ENCODE results near the gene LRFN5.
"Not testable (repeated sequence)": the region's sequence is repeated elsewhere in the genome, so short reads cannot be mapped to it uniquely, and the experiment has no call there.

The LRFN5 gene

DNA sequence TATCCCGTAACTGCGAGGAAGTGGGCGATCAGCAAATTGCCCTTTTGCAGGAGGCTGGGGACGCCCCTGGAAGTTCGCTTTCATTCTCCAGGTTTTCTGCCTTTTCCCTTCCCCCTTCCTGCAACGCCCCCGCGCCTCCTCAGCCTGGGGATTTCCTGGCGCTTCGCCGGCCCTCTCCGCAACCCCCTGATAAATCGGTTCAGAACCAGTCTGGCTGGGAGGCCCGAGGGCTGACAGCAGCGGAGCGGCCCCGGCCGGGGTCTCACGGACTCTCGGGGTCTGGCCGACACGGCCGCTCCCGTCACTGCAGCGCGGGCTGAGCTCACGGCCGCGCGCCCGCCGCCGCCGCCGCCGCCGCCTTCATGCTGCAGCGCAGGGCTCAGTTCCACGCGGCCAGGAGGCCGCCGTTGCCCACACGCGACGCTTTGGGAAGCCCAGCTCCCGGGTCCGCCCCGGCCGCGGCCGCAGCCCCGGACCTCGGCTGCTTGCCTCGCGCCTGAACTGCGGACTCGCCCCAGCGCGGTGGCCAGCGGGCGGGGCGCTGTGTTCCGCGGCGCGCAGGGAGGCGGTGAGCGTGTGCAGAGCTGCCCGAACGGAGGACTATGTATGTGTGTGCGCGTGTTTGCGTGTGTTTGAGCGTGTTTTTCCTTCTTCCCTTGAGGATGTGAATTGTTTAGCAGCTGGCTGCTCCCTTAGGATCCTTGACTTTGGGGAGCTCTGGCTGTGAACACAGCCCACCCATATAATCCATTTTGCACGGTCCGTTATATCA is at the start of gene LRFN5:
TSS of gene LRFN5 (plus strand) at position 345 of the 772 bp plus-strand sequence.
- DNase-seq: peak in 39 of 42 donors; percentile 25 to 72 (median 53)
- intact Hi-C loops (cut with DNase I): no loop called here

DNA sequence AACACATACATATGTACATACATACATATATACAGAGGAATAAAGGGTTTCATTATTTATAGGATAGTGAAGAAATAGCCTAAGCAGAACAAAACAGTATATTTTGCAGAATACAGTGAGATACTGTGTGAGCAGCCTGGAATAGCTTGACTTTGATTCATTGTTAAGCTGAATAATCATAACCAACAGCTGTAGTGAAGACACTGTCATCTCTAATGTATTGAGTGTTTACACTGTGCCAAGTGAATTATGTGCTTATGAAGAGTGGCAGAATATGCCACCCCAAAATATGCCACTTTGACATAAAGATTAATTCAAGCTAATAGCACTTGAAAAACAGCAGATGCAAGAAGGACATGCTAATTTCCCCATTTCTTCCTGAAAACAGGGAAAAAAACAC is 48.2 kb upstream of the LRFN5 start:
- intact Hi-C loops (cut with DNase I): no loop called here
- no peak for DNase-seq

DNA sequence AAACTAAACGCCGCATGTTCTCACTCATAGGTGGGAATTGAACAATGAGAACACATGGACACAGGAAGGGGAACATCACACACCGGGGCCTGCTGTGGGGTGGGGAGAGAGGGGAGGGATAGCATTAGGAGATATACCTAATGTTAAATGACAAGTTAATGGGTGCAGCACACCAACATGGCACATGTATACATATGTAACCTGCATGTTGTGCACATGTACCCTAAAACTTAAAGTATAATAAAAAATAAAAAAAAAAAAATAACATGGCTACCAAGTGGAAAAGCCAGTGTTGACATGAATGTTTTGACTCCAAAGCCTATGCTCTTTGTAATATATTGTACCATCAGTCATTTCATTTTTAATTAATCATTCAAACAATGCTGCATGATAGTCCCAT is 39.8 kb upstream of the LRFN5 start:
- intact Hi-C loops (cut with DNase I); DNase-seq: not testable (repeated sequence)

DNA sequence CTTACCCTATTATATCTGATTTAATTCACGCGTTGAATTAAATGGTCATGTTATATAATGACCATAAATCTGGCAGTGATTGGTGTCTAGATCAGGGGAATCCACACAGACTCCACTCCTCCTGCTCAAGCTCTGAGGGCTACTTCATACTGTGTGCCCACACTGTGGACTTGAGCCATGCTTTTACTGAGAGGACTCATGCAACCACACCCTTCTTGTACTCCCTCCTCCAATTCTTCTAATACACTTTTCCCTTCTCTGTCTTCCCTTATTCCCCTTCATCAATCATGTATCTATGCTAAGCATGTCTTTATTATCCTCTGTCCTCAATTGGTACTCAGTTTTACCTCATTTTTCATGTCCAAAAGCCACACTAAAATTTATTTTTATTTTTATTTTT is 37.7 kb upstream of the LRFN5 start:
- no peak for DNase-seq
- intact Hi-C loops (cut with DNase I): no loop called here

DNA sequence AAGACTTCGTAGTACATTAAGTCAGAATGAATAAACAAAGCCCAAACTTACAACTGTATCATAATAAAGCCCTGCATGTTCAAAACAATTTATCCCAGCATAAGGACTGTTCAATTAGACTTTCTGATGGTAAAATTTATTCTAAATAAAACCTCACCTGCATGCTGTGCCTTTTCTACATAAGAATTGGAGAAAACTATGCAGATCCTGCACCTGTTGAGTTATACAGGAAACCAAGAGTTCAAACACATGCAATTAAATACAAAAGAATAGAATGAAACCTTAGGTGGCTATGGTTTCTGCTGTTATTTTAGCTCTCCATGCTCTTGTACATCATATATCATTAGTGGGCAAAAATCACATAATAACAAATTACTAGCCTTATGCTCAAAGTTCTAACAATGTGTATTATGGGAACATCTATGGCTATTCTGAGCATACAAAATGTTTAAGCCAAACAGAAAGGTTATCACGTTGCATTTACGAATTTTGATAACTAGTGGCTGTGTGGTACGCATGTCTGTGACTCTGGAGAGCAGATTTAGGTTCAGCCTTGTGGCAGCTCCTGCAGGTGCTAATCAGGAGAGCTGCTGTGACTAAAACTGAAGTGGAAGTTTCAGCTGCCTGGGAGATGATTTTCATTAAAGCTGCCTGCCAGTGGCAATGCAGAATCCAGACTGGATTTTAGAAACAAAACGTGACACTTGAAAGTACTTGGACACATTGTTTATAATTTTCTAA is 36.1 kb upstream of the LRFN5 start:
- intact Hi-C loops (cut with DNase I): no loop called here

DNA sequence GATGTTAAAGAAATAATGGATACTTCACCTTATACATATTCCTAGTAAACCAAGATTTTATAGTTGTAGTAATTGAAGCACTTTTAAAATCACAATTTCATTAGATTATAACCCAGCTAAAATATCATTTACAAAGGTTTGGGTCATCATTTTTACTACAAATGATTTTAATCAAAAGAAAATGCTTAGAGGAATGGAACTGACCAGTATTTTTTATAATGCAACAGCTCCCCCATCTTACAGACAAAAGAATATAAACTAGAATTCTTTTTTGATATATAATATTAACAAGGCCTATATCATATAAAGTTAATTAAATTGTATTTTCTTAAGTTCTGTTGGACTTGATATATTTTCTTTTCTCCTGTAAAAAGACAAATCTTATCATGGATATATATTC is 20.4 kb upstream of the LRFN5 start:
- no peak for DNase-seq
- intact Hi-C loops (cut with DNase I): no loop called here

More for the DNA sequence above, 36.1 kb upstream of the LRFN5 start:
- DNase-seq: no peak

DNA sequence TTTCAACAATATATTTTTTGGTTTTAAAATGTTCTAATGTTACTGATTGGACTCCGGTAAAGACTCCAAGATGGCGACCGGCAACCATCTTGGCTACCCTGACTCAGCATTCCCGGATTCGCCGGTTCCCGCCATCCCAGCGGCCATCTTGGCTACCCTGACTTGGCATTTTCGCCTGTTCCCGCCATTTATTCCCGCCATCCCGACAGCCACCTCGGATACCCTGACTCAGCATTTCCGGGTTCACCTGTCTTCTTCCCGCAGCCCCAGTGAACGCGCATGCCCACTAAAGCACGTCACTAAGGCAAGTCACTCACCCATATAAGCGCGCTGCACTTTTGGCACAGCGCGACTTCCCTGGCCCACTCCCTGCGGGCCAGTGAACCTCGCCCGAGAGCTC is 9.0 kb upstream of the LRFN5 start:
- intact Hi-C loops (cut with DNase I): no loop called here
- no peak for DNase-seq

DNA sequence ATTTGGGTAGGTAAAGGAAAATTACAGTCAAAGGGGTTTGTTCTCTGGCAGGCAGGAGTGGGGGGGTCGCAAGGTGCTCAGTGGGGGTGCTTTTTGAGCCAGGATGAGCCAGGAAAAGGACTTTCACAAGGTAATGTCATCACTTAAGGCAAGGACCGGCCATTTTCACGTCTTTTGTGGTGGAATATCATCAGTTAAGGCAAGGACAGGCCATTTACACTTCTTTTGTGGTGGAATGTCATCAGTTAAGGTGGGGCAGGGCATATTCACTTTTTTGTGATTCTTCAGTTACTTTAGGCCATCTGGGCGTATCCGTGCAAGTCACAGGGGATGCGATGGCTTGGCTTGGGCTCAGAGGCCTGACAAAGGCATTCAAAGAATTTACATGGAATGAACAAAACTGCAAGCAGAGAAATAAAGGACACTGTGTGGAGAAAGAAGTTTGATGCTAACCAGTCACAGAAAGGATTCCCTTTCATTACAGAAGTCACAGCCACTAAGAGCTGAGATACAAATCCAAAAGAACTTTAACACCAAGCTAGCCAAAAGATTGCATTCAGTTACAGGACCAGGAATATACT is 6.8 kb upstream of the LRFN5 start:
- DNase-seq; intact Hi-C loops (cut with DNase I): not testable (repeated sequence)

DNA sequence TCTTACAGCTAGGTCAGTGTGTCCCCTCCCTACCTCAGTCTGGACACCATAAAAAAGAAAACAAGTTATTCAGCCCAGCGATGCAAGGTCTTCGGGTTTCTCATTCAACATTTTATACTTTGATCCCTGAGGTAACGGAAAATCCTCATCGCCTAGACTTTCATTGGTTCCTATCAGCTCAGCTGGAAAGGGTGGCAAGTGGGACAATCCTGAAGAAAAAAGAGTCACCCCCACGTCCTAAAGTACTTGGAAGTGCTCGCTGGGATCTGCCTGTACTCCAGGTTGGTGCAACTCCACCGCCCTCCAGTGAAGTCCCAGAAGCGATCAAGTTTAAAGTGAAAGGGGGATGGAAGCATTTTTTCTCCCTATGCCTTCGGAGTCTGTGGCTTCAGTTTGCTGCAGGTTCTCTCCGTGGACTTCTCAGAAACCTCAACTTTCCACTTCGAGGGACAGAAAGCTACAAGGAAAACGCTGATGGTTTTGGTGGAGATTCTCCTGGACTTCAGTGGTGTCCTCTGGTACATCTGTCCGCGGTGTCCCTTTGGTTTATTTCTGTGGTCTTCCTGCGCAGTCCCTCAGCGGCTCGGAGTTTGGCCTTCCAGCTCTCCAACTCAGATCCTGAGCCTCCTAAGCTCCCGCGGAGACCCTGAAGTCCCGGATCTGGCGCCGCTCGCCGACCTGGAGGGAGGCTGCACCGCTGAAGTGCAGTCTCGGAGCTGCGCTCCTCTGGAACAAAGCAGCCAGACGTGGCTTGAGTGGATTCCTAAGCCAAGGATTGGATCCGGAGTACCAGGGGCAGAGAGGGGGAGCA is 1.8 kb upstream of the LRFN5 start:
- DNase-seq: peak in 39 of 42 donors; percentile 9 to 73 (median 51)
- intact Hi-C loops (cut with DNase I): no loop called here

DNA sequence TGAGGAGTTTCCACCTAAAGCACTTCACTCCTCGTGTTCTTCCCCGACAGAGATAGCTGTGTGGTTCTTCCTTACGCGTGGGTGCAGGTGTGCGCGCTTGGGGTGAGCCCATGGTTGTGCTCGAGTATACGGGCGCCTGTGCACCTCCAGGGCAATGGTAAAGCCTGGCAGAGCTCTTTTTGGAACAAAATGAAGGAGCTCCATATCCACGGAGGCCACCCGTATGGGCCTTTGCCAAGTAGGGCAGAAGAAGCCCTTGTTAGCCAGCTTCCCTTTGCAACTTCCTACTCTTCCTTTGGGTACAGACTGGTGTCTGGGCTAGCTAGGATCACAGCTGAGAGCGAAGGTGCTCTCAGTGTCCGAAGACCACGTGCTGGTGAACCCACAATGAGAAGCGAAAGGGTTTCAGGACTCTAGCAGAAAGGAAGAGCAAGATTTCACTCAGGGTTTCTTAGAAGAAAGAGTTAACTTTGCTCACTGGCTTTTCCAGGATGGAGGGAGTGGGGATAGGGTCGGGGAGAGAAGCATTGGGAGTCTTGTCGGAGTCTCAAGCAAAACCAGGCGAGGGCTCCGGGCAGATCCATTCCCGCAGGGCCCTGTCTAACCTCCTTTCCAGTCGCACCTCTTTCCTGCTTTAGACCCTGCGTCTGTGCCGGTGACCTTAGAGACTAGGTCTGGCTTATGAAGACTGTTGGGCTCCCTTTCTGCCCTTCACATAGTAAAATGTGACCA is 960 bp upstream of the LRFN5 start:
- peak in 35 of 42 donors; percentile 7 to 62 (median 34) for DNase-seq
- intact Hi-C loops (cut with DNase I): no loop called here

DNA sequence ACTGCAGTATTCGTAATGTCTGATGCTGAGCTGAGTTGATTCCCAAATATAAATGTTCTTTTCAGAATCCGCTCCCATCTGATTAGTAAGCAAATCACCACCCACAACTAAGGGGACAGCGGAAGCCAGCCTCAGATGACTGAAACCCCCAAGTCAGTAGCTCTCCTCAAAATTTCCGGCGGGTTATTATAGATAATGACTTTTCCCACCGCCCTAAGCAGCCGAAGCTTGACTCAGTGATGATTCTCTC is 469 bp upstream of the LRFN5 start:
- no peak for DNase-seq
- intact Hi-C loops (cut with DNase I): no loop called here

DNA sequence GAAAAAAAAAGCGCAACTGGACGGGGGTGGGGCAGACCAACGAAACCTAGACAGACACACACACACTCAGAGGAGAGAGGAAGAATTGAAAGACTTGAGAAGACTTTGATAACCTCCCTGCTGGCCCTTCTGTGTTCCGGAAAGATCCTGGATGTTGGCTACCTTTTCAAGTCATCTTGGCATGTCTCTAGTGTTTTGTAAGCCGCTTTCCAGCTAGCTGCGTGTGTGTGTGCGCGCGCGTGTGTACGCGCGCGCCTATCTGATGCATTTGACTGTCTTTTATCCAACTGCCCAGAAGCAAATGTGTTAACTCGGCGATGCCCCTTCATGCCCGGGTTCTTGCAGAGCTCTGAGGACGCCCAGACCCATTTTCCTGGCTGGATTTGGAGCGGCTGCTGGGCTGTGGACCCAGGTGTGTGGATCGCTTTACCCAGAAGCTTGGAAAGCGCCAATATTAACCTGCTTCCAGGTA is 664 bp downstream of the LRFN5 start:
- intact Hi-C loops (cut with DNase I): no loop called here
- DNase-seq: peak in 29 of 42 donors; percentile 4 to 47 (median 24)

DNA sequence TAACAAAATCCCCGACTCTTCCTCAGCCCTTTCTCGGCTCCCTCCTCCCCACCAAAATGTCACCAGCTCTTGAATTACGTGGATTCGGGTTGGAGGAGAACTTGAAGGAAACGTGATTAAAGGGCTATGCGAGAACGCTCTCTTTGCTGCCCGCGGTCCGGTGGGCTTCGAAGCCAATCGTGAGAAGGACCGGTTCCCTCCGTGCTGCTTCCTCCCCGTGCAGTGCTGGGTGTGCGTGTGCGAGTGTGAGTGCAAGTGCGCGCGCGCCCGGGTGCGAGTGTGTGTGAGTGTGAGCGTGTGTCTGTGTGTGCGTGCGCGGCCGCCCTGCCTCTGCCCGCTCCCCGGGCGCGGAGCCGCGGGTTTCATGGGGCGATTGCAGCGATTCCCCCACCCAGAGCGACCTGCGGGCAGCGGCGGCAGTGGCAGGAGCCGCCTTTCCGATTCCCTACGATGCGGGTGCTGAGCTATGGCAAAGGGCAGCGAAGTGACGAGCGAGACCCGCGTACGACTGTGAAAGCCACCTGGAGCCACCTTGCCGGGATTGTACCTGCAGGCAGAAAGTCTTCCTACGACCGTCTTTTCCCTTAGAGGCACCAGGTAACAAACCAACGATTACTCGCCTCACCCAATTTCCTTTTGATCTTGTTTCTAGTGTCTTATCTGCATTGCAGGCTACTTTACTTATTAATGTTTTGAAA is 1.4 kb downstream of the LRFN5 start:
- intact Hi-C loops (cut with DNase I): no loop called here
- peak in 37 of 42 donors; percentile 8 to 64 (median 39) for DNase-seq

DNA sequence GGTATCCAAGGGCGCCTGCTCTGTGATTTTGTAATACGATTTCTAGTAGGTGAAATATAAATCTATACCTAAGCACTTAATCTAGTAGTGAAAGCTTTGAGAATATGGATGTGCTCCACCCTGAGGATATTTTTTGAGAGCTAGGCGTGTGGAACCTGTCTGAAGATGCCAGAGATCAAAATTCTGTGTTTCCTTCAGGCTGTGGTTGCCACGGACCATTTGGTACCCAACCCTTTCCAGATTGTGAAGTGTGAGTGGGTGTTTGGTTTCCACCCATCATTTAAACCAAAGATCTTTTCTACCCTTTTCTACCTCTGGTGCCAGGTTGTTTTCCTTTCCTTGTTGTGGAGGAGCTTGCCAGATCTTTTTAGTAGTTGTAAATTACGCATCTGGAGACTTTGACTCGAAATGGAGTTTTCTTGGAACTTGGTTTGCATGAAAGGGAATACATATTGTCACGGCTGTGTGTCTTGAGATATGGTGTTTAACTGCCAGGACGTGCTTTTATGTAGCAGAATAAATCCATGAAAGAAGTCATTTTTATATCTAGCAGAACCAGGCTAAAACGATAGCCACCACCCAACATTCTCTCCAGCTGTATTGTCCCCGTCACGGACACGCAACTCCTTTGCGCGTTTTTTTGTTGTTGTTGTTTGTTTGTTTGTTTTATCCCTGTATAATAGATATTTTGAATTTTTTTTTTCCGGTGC is 2.2 kb downstream of the LRFN5 start:
- peak in 2 of 42 donors; percentile 5 to 26 for DNase-seq
- intact Hi-C loops (cut with DNase I): no loop called here

DNA sequence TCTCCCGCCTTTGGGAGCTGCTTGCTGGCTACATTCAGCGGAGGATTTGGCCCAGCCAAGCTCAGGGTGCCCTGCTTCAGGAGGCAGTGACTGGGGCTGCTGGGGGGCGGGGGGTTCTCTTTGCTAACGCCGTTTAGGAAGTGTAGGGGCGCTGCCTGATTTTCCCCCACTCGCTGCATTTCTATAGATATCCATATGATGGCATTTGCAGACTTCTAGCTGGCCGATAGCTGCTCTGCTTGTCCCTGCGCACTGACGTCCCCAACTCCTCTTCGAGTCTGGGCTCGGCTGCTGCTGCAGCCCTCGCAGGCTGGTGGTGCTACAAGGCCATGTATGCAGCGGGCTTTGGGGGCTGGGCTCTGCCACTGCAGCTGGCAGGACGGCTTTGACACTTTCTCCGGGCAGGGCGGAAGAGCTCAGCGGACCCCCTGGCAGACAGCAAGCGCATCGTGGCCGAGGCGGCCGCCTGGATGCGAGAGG is 3.1 kb downstream of the LRFN5 start:
- peak in 41 of 42 donors; percentile 45 to 92 (median 77) for DNase-seq
- intact Hi-C loops (cut with DNase I): no loop called here

DNA sequence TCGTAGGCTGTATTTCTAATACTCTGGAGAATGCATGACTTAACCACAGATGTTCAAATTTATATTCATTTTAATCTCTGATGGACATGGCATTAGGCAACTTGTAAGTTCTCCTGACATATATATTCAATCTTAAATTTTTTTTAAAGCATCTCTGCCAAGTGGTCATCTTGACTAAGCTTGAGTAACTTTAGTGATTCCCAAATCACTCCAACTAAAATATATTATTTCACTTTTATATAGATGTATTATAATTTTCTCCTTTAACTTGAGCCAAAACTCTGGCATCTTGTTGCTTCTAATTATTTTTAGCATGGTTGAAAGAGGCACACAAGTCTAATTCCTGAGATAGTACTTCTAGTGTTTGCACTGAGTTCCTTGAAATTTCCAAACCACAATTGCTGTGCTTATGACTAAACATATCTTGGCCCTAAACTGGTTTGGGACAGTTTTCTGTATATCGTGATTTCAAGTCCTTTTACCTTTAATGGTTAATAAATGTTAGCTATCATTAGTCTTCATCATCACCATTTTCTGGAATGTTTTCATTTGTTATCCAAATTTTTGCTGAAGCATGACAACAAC is 8.4 kb downstream of the LRFN5 start:
- intact Hi-C loops (cut with DNase I): no loop called here
- DNase-seq: no peak

DNA sequence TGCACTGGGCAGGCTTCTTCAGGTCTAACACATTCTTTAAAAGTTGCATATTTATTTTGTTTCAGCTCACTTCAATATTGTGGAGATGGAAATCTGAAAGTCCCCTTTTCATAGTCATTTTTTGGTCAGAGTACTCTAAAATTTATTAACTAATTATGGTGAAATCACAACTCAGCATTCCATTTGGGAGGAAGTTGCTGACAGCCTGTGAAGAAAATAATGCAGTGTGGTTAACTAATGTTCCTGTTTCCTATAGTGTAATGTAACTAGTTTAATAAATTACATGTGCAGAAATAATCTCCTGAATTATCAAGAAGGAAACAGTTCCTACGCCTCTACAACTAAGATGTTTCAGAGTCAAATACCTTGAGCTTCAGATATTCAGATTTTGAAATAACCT is 17.1 kb downstream of the LRFN5 start:
- intact Hi-C loops (cut with DNase I): no loop called here
- no peak for DNase-seq
